Measurements from ENCODE around the gene PEBP1. TPM values are rescaled to one million over a fixed set of nuclear protein-coding genes. Genes with fewer than 3 reads are reported as not detected.

The PEBP1 gene
- total and polyA plus RNA-seq, 2 of the 4 experiments (the other 2 are of a cell fraction): 129 to 161 TPM

DNA sequence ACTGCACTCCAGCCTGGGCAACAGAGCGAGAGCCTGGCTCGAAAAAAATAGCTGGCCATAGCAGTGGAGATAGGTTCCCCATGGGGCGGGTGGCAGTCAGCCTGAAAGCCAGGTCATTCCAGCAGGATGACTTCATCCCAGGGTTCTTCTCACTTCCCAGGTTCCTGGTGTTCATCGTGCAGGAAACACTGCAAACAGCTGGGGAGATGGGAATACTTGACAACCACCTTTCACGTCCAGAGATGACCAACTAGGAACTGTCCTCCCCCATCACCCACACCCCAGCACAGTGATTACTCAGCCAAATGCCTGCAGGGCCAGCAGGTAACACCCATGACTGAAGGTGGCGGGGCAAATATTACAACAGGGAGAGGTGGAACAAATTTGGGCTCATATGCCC lies 33.9 kb upstream of the PEBP1 start:
- no peak overlapping the region for H2AK9ac ChIP-seq (replicated peaks; ENCODE audit: low read depth, low read length, poor library complexity)
- no peaks in the 10 kb centered on the region for H3K27me3 ChIP-seq (ENCODE audit: control insufficient read depth, insufficient read depth, low read length)
- no peak overlapping the region for H3K56ac ChIP-seq (ENCODE audit: extremely low read depth, insufficient read depth, low read length)
- H3K14ac ChIP-seq (replicated peaks; ENCODE audit: low read depth, low read length): no peak overlapping the region
- in situ Hi-C loops (cut with MboI; ENCODE audit: low sequenced_read_pairs): no loop called here
- no peak overlapping the region for H3K18ac ChIP-seq (ENCODE audit: low read depth, low read length)
- ChIA-PET POLR2A (ENCODE audit: unreplicated experiment) (no interaction called here), CTCF (interaction anchor here (1.1 kb wide), 1 partner anchor 19 kb away, joined by 3 read pairs; no protein-coding TSS in a partner anchor)
- no peak overlapping the region for H3K27ac ChIP-seq (ENCODE audit: insufficient read depth, low read length)
- no peak overlapping the region; the same call in 1 of the 2 replicates for H3K4me2 ChIP-seq (ENCODE audit: low read depth, low read length)
- DNase-seq: peak; percentile 8
- H2BK5ac ChIP-seq (ENCODE audit: low read depth, low read length, poor library complexity, severe bottlenecking): no peak overlapping the region
- H2AFZ ChIP-seq (replicated peaks; ENCODE audit: low read length, poor library complexity): no peak overlapping the region
- no peaks in the 10 kb centered on the region for H3K9me3 ChIP-seq (ENCODE audit: control insufficient read depth, insufficient read depth, low read length)
- H3K23ac ChIP-seq (ENCODE audit: low read depth, low read length): no peak overlapping the region
- H2BK120ac ChIP-seq (ENCODE audit: low read depth, low read length): no peak overlapping the region
- H3K4me1 ChIP-seq (ENCODE audit: control insufficient read depth, insufficient read depth, low read length): 0 out of 2 replicates have a peak, but pooled peaks cover 2% of the 10 kb centered on the region
- peaks cover 0 to 18% of the 10 kb centered on the region in 2 experiments; a peak in 1 of 4 replicates for H3K79me1 ChIP-seq (ENCODE audit: low read depth in 1 of 2, low read length in 2 of 2)
- no TSS peak for BruUV-seq (replicated peaks)
- dilution Hi-C loops (cut with HindIII; ENCODE audit: low sequenced_read_pairs, unreplicated experiment): no loop called here
- H3K4ac ChIP-seq (ENCODE audit: low read depth, low read length): no peak overlapping the region
- H4K5ac ChIP-seq (ENCODE audit: low read depth, low read length): no peak overlapping the region
- WGBS, 2 experiments (ENCODE audit: extremely low coverage in 2 of 2, insufficient read length in 1 of 2): 80% methylated on average over 1 of the region's 6 CpGs; no CpG with 5 or more reads in 1 of the 2 experiments
- H3K4me3 ChIP-seq (ENCODE audit: insufficient read depth, low read depth, low read length): no peak overlapping the region
- no peak overlapping the region for H4K91ac ChIP-seq (ENCODE audit: insufficient read depth, low read depth, low read length)
- H4K8ac ChIP-seq (ENCODE audit: low read depth in 2 of 2, low read length in 2 of 2): no peak overlapping the region
- intact Hi-C loops (cut with micrococcal nuclease): loop anchor here (5.0 kb wide), 1 partner anchor 225 kb away; no protein-coding TSS in a partner anchor
- no peaks in the 10 kb centered on the region for H3K36me3 ChIP-seq (ENCODE audit: control insufficient read depth, insufficient read depth, low read length)
- H3K9me1 ChIP-seq (ENCODE audit: insufficient read depth, low read length): no peaks in the 10 kb centered on the region
- H2AK5ac ChIP-seq (ENCODE audit: low read depth, low read length): no peak overlapping the region
- ATAC-seq (ENCODE audit: low read depth): no peak
- H3K9ac ChIP-seq (ENCODE audit: low read depth, low read length): no peak overlapping the region
- H2BK20ac ChIP-seq (ENCODE audit: low read depth, low read length): no peak overlapping the region
- H4K20me1 ChIP-seq (ENCODE audit: insufficient read depth, low read length): no peaks in the 10 kb centered on the region; the same call in 1 of the 2 replicates
- no peak for TF ChIP-seq CHD1 (IDR thresholded peaks at IDR 0.05; ENCODE audit: low read depth, low read length)
- TF ChIP-seq ELK1 (IDR thresholded peaks at IDR 0.05; ENCODE audit: borderline replicate concordance, low read depth, low read length): no peak
- TF ChIP-seq BHLHE40 (IDR thresholded peaks at IDR 0.05; ENCODE audit: low read depth, low read length): no peak
- TF ChIP-seq FOS (IDR thresholded peaks at IDR 0.05; ENCODE audit: low read depth, low read length): no peak
- no peak for TF ChIP-seq MAFK (IDR thresholded peaks at IDR 0.05; ENCODE audit: low read depth, low read length)
- no peak for TF ChIP-seq SMC3 (IDR thresholded peaks at IDR 0.05; ENCODE audit: low read depth, low read length)
- no peak for TF ChIP-seq POLR2A (IDR thresholded peaks at IDR 0.05; ENCODE audit: low read depth, low read length)
- no peak overlapping the region for H2BK15ac ChIP-seq (ENCODE audit: low read depth, low read length)

Data from IMR-90 (cell line).